ENCODE results near the gene RO60. TPM values are rescaled to one million over a fixed set of nuclear protein-coding genes. Genes with fewer than 3 reads are reported as not detected.

The RO60 gene
- 184 TPM for total RNA-seq

DNA sequence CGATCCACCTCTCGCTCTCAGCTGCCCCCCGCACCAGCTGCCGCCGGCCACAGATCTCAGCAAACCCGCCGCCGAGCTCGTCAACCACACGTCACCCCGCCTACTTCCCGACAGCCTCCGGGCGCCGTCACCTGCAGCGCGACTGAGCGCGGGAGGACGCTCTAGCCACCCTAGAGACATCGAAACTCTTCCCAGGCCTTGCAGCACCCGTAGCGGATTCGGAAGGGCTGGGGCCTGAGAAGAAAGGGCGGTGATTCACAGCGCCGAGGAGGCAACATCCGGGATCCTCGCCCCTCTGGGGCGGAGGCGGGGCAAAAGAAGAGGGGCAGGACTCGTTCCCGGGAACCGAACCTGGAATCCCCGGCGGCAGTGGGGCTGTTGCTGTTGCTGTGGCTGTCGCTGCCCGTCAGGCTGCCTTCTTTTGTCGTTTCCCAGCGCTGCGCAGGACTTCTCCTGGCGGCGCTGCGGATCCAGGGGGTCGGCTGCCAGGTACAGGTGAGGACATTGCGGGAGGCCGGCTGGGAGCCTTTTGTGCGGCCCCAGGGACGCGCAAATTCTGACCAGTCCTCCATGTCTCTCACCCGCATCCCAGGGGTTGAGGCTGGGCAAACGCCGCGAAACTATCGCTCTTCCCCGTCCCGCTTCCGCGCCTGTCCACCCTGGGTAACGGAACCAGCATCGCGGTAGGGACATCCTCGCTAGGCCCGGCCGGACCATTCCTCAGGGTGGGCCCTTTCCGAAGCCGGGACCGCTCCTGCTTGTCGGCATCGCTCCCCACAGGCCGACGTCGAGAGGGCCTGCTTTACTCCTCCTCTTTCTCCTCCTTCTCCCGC is at the start of gene RO60, which contains the start of gene UCHL5:
TSS of gene RO60 (plus strand) at position 331 of the 833 bp plus-strand sequence. CDS start 9,443 bp downstream, outside the sequence.
TSS of gene UCHL5 (minus strand) at position 79 of the 833 bp plus-strand sequence. CDS start 100 bp downstream, outside the sequence.

DNA sequence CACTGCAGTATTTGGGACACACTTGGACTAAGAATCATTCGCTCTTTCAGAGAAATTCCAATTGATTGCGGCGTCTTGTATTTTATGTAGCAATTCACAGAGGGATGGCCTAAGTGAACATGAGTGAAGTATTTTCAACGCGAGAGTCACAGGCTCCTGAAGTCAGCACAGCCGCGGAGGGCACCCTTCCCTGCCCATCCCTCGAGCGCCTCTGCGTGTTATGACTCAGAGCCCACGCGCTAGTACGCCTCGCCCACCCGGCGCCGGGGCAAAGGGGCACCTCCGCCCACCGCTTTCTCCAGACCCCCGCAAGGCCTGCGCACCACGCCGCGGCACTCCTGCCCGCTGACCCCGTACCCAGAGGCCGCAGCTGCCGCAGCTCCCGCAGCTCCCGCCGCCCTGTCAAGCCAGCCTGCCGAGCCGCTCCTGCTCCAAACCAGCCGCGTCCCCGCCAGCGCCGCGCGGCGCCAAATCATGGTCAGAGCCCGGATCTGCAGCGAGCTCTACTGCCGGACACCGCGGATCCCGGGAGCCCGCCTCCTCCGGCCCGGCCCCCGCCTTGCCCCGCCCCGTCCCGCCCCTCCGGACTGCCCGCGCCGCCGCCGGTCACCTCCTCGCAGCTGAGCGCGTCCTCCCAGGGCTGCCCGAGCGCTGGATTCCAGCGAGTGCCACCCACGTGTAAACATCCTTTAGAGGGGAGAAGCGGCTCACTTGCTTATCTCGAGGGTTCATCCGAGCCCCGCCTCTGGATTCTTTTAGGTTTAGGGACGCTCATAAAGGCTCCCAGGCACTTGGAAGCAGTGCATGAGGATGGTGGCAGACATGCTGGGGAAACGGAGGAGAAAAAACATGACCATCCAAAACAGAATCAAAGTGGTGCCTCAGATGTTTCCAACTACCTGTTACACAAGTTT is 45.8 kb downstream of the RO60 start, which contains the start of gene GLRX2:
TSS of gene GLRX2 (minus strand) at position 508 of the 914 bp plus-strand sequence. CDS start at position 476, 32 bp downstream.

Small RNAs within 50 kb of the gene (small RNA-seq; reads per million reads assigned to genes)
- gene SCARNA18B (ENCODE audit: low replicate concordance): not detected

Other genes starting within 250 kb of the RO60 start
- gene UCHL5, start 252 bp upstream of the RO60 start, total RNA-seq: 25.0 TPM
- 7.8 TPM for gene GLRX2, start 45.8 kb downstream of the RO60 start, total RNA-seq
- 34.9 TPM for gene CDC73, start 62.4 kb downstream of the RO60 start, total RNA-seq
- gene B3GALT2, start 127.0 kb downstream of the RO60 start, total RNA-seq: 8.8 TPM

Data from metanephros (tissue), 2 donors.